ENCODE data around the gene ELL2.
A peak's percentile ranks its signal among the peaks of the same experiment; 100 is the strongest.

Gene ELL2

DNA sequence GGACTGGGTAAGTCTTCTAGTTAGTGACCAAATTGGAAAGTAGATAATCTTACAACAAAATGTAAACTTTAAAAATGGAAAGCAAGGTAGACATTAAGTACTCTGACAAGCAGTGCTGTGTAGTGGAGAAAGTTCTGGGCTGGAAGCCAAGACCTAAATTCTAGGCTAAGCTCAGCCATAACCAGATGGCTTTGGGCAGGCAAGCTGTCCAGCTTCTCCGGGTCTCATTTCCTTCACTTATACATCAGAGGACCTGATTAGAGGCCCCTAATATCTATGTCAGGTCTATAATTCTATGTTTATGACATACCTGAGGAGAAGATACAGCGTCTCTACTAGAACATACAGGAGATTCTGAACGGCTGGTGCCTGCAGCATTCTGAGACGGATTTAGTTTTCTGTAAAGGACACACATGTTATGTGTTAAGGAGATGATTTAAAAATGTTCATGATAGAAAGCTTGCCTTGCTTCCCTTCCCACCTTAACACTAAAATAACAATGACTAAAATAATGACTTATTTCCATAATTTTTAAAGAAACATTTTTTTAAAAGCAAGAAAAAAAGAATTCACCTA lies 61.2 kb downstream of the ELL2 start:
- Histone ChIP-seq H3K27me3 (ENCODE audit: control insufficient read depth, insufficient read depth, low read length, poor library complexity, severe bottlenecking) (no peaks in the 10 kb centered on the region), H3K4me3 (ENCODE audit: insufficient read depth, low read depth, low read length) (no peak overlapping the region), H3K27ac (ENCODE audit: insufficient read depth, low read depth, low read length, poor library complexity, severe bottlenecking) (no peak overlapping the region), H3K4me1 (ENCODE audit: control insufficient read depth, insufficient read depth, low read length) (peaks cover 8% of the 10 kb centered on the region), H3K9me3 (ENCODE audit: control insufficient read depth, low read length) (no peaks in the 10 kb centered on the region), H3K36me3 (ENCODE audit: control insufficient read depth, insufficient read depth, low read length) (no peaks in the 10 kb centered on the region)
- 96 to 100% methylated on average over 3 to 4 of the region's 4 CpGs for WGBS, 2 experiments

DNA sequence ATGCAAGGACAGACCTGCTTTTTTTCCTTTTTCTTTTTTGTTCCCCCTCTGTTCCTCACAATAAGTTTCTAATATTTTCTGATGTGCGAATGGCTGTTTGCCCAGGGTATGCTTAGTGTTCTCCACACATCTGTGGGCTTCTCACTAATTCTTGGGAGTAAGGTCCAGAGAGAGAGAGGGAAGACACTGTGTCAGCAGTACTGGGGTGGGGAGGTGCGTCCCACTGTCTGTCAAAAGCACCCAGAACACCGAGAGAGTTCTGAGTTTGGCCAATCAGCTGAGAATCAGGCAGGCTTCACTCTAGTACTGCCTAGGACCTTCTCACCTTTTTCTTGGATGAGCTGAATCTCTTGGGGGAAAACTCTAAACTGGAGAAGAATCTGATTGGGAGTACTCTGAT lies 61.8 kb downstream of the ELL2 start:
- Histone ChIP-seq H3K27me3 (ENCODE audit: control insufficient read depth, insufficient read depth, low read length, poor library complexity, severe bottlenecking) (no peaks in the 10 kb centered on the region), H3K36me3 (ENCODE audit: control insufficient read depth, insufficient read depth, low read length) (no peaks in the 10 kb centered on the region), H3K9me3 (ENCODE audit: control insufficient read depth, low read length) (no peaks in the 10 kb centered on the region), H3K27ac (ENCODE audit: insufficient read depth, low read depth, low read length, poor library complexity, severe bottlenecking) (no peak overlapping the region), H3K4me1 (ENCODE audit: control insufficient read depth, insufficient read depth, low read length) (peaks cover 14% of the 10 kb centered on the region), H3K4me3 (ENCODE audit: insufficient read depth, low read depth, low read length) (no peak overlapping the region)
- 93 to 95% methylated on average over 3 of the region's 3 CpGs for WGBS, 2 experiments

DNA sequence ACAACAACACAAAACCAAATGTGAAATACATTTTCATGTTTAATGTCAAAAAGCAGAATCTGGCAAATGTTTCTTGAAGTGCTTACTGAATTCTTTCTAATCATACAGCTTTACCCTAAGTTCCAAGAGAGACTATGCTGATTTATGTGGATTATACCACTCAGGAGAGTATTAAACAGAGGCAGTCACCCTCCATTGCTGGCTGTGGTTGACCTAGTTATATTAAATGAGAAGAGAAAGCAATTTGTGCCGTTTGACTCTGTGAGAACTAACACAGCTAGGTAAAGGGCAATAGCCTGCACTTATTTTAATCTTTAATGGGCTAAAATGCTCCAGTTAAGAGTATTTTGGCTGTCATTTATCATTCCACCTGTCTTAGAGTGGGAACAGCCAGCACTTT lies 62.6 kb downstream of the ELL2 start:
- 78 to 100% methylated on average over 1 of the region's 1 CpG for WGBS, 2 experiments
- Histone ChIP-seq H3K9me3 (ENCODE audit: control insufficient read depth, low read length) (no peaks in the 10 kb centered on the region), H3K4me1 (ENCODE audit: control insufficient read depth, insufficient read depth, low read length) (peaks cover 21% of the 10 kb centered on the region), H3K27me3 (ENCODE audit: control insufficient read depth, insufficient read depth, low read length, poor library complexity, severe bottlenecking) (no peaks in the 10 kb centered on the region), H3K27ac (ENCODE audit: insufficient read depth, low read depth, low read length, poor library complexity, severe bottlenecking) (no peak overlapping the region), H3K4me3 (ENCODE audit: insufficient read depth, low read depth, low read length) (no peak overlapping the region), H3K36me3 (ENCODE audit: control insufficient read depth, insufficient read depth, low read length) (no peaks in the 10 kb centered on the region)

DNA sequence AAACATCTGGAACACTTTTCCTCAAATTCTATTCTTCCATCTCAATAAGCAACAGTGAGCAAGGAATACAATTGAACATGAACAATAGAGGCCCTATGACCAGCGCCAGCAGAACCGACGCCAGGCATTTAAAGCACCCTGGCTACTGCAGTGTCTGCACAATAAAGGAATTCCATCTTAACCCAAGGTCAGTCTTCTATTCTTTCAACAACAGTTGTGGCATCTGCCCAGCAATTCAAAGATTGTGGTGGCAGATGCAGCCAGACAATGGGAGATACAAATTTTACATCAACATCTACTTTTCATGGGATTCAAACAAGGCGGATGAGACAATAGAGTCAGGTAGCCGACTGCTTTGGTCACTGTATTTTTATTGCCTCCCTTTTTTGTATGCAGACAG lies 65.9 kb downstream of the ELL2 start:
- Histone ChIP-seq H3K4me3 (ENCODE audit: insufficient read depth, low read depth, low read length) (no peak overlapping the region), H3K27ac (ENCODE audit: insufficient read depth, low read depth, low read length, poor library complexity, severe bottlenecking) (peak overlapping the region; percentile 88), H3K36me3 (ENCODE audit: control insufficient read depth, insufficient read depth, low read length) (no peaks in the 10 kb centered on the region), H3K4me1 (ENCODE audit: control insufficient read depth, insufficient read depth, low read length) (peaks cover 21% of the 10 kb centered on the region), H3K9me3 (ENCODE audit: control insufficient read depth, low read length) (no peaks in the 10 kb centered on the region), H3K27me3 (ENCODE audit: control insufficient read depth, insufficient read depth, low read length, poor library complexity, severe bottlenecking) (no peaks in the 10 kb centered on the region)
- WGBS, 2 experiments, result 28 to 31% methylated on average over 5 of the region's 5 CpGs

DNA sequence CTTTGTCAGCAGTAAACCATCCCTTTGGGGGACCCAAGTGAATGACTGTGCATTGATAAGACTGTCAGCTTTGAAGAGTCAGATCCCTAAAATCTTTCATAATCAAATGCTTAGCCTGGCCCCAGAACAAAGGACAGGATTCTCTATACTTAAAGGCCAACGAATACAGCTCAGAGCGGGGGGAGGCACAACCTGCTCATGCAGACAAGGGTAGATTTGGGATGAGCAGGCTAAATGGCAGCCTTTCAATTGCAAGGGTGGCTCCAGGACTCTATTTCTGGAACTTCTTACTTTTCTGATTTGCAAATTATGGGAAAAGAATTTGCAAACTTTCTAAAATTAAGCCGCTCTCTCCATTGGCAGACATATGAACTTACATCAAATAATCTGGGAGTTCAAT lies 66.4 kb downstream of the ELL2 start:
- H3K27me3 ChIP-seq (ENCODE audit: control insufficient read depth, insufficient read depth, low read length, poor library complexity, severe bottlenecking), result no peaks in the 10 kb centered on the region
- peaks cover 21% of the 10 kb centered on the region for H3K4me1 ChIP-seq (ENCODE audit: control insufficient read depth, insufficient read depth, low read length)
- H3K9me3 ChIP-seq (ENCODE audit: control insufficient read depth, low read length), result no peaks in the 10 kb centered on the region
- H3K36me3 ChIP-seq (ENCODE audit: control insufficient read depth, insufficient read depth, low read length), result no peaks in the 10 kb centered on the region
- 45 to 60% methylated on average over 3 of the region's 3 CpGs for WGBS, 2 experiments
- H3K4me3 ChIP-seq (ENCODE audit: insufficient read depth, low read depth, low read length), result no peak overlapping the region
- H3K27ac ChIP-seq (ENCODE audit: insufficient read depth, low read depth, low read length, poor library complexity, severe bottlenecking), result peak overlapping the region; percentile 88

DNA sequence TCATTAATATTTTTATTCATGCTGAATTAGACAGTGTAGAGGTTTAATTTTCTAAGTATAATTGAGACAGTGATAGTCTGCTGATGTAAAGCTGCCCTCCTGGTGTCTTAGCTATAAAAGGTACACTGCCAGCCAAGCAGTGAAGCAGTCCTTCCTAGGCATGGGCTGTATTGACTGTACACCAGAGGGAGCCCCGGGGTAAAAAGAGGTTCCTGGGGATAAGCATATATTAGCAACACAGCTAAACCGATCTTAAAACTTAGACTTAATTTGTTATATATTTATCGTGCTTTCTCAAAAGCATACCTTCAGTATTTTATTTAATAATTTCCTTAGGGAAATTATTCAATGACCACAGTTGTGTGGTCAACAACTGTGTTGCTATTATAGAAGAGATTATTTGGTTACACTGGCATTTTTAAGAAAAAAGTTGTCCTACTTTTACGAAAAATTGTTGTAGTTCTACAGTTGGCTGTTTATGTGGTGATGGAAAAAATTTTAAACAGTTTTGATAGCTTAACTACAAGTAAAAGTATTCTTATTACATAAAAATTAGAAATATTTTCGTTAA lies 68.8 kb downstream of the ELL2 start:
- no peaks in the 10 kb centered on the region for H3K36me3 ChIP-seq (ENCODE audit: control insufficient read depth, insufficient read depth, low read length)
- H3K4me3 ChIP-seq (ENCODE audit: insufficient read depth, low read depth, low read length), result no peak overlapping the region
- H3K27me3 ChIP-seq (ENCODE audit: control insufficient read depth, insufficient read depth, low read length, poor library complexity, severe bottlenecking), result no peaks in the 10 kb centered on the region
- H3K4me1 ChIP-seq (ENCODE audit: control insufficient read depth, insufficient read depth, low read length), result peaks cover 21% of the 10 kb centered on the region
- 90 to 95% methylated on average over 2 to 3 of the region's 5 CpGs for WGBS, 2 experiments
- H3K9me3 ChIP-seq (ENCODE audit: control insufficient read depth, low read length), result no peaks in the 10 kb centered on the region
- H3K27ac ChIP-seq (ENCODE audit: insufficient read depth, low read depth, low read length, poor library complexity, severe bottlenecking), result no peak overlapping the region

DNA sequence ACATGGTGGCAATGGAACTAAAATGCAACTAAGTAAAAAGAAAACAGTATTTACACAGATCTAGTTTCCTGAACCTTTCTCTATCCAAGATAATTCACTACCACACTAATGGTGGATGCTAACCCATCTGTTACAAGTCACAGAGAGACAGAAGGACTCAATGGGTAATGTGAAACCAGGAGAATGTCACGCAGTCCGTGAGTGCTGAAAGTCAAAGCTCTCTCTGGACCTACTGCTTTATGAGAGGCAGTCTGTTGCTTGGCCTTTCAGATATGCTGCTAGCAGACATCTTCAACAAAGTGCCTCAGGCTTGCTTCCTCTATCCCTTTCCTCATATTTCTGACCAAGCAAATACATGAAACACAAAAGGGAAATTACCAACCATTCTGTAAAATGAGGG lies 70.2 kb downstream of the ELL2 start:
- whole genome bisulfite sequencing, 2 experiments, result 93 to 97% methylated on average over 2 of the region's 2 CpGs
- Histone ChIP-seq H3K4me1 (ENCODE audit: control insufficient read depth, insufficient read depth, low read length) (peaks cover 21% of the 10 kb centered on the region), H3K36me3 (ENCODE audit: control insufficient read depth, insufficient read depth, low read length) (no peaks in the 10 kb centered on the region), H3K9me3 (ENCODE audit: control insufficient read depth, low read length) (no peaks in the 10 kb centered on the region), H3K4me3 (ENCODE audit: insufficient read depth, low read depth, low read length) (no peak overlapping the region), H3K27me3 (ENCODE audit: control insufficient read depth, insufficient read depth, low read length, poor library complexity, severe bottlenecking) (no peaks in the 10 kb centered on the region), H3K27ac (ENCODE audit: insufficient read depth, low read depth, low read length, poor library complexity, severe bottlenecking) (no peak overlapping the region)

DNA sequence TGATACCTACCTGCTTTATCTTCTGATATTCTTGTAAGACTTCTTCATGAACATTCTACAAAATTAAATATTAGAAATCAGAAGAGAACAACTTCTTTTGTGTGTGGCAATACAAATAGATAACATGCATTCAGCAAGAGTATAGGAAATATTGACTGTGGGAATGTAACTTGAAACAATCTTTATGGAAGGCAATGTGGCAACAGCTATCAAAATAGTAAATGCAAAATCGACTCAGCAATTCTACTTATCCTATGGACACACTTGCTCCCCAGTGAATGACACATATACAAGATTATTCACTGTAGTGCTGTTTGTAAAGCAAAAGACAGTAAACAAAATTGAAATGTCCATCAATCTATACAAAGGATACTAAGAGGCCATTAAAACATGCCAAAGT lies 72.6 kb downstream of the ELL2 start:
- 71 to 92% methylated on average over 1 of the region's 1 CpG for WGBS, 2 experiments
- Histone ChIP-seq H3K36me3 (ENCODE audit: control insufficient read depth, insufficient read depth, low read length) (no peaks in the 10 kb centered on the region), H3K27me3 (ENCODE audit: control insufficient read depth, insufficient read depth, low read length, poor library complexity, severe bottlenecking) (no peaks in the 10 kb centered on the region), H3K27ac (ENCODE audit: insufficient read depth, low read depth, low read length, poor library complexity, severe bottlenecking) (no peak overlapping the region), H3K4me3 (ENCODE audit: insufficient read depth, low read depth, low read length) (no peak overlapping the region), H3K4me1 (ENCODE audit: control insufficient read depth, insufficient read depth, low read length) (no peaks in the 10 kb centered on the region), H3K9me3 (ENCODE audit: control insufficient read depth, low read length) (no peaks in the 10 kb centered on the region)

DNA sequence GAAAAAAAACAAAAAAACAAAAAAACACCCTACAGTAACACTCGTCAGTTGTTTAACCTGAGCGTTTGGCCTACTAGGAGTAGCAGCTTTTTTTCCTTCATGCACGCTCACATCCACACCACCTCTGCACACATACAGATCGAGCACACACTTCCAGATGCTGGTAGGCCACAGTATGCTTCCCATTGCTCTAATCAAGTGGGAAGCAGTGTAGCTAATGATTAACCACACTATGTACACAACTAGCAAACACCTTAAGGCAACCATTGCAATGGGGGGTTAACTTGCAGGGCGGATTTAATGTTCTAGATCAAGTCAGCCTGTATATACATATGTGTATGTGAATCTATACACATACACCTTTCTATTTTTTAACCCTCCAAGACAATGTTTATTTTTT lies 73.7 kb downstream of the ELL2 start:
- H3K4me1 ChIP-seq (ENCODE audit: control insufficient read depth, insufficient read depth, low read length), result no peaks in the 10 kb centered on the region
- 92 to 97% methylated on average over 4 of the region's 5 CpGs for WGBS, 2 experiments
- no peak overlapping the region for H3K4me3 ChIP-seq (ENCODE audit: insufficient read depth, low read depth, low read length)
- no peak overlapping the region for H3K27ac ChIP-seq (ENCODE audit: insufficient read depth, low read depth, low read length, poor library complexity, severe bottlenecking)
- H3K27me3 ChIP-seq (ENCODE audit: control insufficient read depth, insufficient read depth, low read length, poor library complexity, severe bottlenecking), result no peaks in the 10 kb centered on the region
- no peaks in the 10 kb centered on the region for H3K36me3 ChIP-seq (ENCODE audit: control insufficient read depth, insufficient read depth, low read length)
- H3K9me3 ChIP-seq (ENCODE audit: control insufficient read depth, low read length), result no peaks in the 10 kb centered on the region

DNA sequence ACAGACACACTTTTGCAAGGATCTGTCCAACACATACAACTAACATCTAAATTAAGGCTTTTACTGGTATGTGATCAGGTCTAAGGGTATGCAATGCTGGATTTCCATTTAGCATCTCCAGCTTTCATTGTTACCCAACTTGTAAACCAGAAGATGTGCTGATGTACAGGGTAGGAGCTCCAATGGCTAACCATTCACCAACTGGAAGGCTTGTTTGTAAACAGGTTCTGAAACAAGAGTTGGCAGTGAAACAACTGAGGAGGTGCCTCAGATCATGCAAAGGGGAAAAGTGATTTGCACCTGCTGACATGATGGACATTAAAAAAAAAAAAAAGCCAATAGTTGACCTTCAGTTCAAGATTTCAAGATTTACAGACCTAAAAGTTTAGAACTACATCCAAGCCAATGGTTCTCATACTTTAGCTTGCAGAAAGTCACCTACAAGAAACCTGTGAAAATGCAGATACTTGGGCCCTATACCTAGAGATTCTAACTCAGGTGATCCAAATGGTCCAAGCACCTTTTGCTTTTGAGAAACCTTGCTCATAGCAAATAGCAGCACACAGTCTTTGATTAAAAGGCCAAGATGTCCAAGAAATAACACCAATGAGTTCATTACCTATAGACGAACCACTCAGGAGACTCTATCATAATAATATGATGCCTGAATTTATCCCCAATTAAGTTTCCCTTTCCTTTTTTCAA lies 75.2 kb downstream of the ELL2 start:
- 100% methylated on average over 1 of the region's 1 CpG for WGBS, 2 experiments
- Histone ChIP-seq H3K27me3 (ENCODE audit: control insufficient read depth, insufficient read depth, low read length, poor library complexity, severe bottlenecking) (no peaks in the 10 kb centered on the region), H3K4me3 (ENCODE audit: insufficient read depth, low read depth, low read length) (no peak overlapping the region), H3K9me3 (ENCODE audit: control insufficient read depth, low read length) (no peaks in the 10 kb centered on the region), H3K4me1 (ENCODE audit: control insufficient read depth, insufficient read depth, low read length) (no peaks in the 10 kb centered on the region), H3K36me3 (ENCODE audit: control insufficient read depth, insufficient read depth, low read length) (no peaks in the 10 kb centered on the region), H3K27ac (ENCODE audit: insufficient read depth, low read depth, low read length, poor library complexity, severe bottlenecking) (no peak overlapping the region)

Data from ectodermal cell (in vitro differentiated cells).